HS-27A (cell line): ENCODE measurements around the gene TRIM61.
"Not testable (repeated sequence)": the region's sequence is repeated elsewhere in the genome, so short reads cannot be mapped to it uniquely, and the experiment has no call there.

Experiments used
- DNase-seq: peaks from one replicate; pipeline ENCODE4 v3.0.0-alpha.2; 2012; ENCODE audit warnings: low read depth, missing footprints

TRIM61 gene

GRCh38 chr4:164956766-164957643 lies 20.5 kb downstream of the TRIM61 start:
- DNase-seq = no peak

GRCh38 chr4:164955107-164955805 lies 22.2 kb downstream of the TRIM61 start:
- DNase-seq = no peak

DNA sequence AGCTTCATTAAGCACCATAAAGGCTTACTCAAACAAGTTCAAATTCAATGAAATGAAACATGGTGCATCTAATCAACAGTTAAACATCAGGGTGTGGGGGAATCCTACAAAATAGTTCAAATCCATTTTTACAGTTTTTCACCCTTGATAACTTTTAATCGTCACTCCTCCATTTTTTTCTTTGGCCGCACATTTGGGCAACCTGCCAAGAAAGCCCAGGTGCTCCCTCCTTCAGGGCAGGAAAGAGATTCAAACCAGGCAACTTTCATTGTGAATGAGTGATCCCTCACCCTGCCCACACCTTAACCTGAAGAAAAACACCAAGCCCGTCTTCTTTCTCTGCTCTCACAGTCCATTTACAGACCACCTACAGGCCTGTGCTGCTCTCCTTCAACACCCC lies 24.9 kb downstream of the TRIM61 start:
- DNase-seq = no peak

- no peak for DNase-seq
Measured at GRCh38 chr4:164949448-164950143, 27.9 kb downstream of the TRIM61 start.

DNA sequence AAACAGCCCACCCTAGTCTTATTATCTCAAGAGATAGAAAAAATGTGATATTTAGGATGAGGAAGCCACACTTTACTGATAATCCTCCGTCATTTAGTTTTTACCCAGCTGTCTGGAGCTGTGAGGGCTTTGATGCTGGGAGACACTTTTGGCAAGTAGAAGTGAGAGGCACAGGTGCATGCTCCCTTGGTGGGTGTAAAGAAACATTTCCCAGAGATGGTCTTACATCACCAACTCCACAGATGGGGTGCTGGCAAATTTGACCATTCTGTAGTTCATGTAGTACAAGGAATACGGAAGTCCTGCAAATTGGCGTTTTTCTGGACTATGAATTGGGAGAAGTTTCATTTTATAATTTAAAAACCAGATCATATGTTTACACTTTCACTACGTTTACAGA lies 28.5 kb downstream of the TRIM61 start:
- DNase-seq = no peak

DNA sequence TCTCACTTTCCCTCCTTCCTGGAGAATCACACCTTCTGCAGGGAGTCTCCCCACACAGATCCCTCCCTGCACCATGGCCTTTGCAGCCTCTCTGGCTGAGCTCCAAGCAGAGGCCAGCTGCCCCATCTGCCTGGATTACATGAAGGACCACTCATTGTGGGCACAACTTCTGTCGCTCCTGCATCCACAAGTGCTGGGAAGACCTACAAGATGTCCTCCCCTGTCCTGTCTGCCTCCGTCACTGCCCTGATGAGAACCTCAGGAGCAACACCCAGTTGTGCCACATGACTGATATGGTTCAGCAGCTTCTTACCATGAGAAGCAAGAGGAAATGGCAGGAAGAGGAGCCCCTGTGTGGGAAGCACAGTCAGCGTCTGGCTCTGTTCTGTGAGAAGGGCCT lies 29.5 kb downstream of the TRIM61 start:
- not testable (repeated sequence) for DNase-seq

GRCh38 chr4:164946810-164947209 lies 30.6 kb downstream of the TRIM61 start:
- DNase-seq = no peak

DNA sequence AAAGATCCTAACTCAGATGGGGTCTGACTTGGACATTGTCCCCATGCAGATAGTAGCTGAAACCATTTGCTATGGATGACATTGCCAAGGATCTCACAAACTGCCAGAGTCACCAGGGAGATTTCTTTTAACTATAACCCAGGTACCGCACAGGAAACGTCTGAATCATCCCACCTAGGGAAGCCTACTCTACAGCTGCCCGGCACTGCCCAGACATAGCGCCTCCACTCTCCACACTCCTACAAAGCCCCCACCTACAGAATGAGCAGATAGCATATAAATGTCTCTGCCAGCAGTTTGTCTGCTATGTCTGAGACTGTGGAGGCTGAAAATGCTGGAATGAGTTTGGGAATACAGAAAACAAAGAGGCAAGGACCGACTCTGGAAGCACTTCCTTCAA lies 32.3 kb downstream of the TRIM61 start:
- no peak for DNase-seq

GRCh38 chr4:164943192-164943591 lies 34.3 kb downstream of the TRIM61 start:
- DNase-seq = no peak

DNA sequence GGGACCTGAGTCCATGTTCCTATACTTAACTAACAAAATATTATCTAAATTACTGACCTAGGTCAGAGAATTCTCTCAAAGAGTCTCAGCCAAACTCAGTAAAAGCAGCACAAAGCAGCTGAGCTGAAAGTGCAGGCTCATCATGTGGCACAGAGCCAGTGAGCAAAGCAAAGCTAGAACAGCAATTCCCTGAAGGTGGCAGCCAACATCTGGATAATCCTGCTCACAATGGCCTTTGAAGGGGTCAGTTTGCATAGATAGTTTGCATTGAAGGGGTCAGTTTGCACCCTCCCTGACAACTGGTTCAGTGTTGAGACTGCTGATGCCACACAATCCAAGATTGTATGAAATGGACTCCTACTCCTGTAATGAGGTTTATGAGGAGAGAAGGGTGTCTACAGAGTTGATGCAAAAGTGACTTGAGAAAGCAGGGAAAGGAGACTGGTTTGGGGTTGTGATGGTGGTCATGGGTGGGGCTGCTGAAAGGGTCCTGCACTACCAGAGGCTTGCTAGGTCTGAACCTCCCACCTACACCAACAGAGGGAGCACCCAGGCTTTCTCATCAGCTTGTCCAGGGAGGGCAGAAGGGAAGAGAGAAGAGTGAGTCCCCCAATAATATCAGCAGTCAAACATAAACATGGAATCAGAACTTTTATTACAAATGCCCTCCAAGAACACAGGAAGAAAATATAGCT lies 39.7 kb downstream of the TRIM61 start:
- DNase-seq = no peak

DNA sequence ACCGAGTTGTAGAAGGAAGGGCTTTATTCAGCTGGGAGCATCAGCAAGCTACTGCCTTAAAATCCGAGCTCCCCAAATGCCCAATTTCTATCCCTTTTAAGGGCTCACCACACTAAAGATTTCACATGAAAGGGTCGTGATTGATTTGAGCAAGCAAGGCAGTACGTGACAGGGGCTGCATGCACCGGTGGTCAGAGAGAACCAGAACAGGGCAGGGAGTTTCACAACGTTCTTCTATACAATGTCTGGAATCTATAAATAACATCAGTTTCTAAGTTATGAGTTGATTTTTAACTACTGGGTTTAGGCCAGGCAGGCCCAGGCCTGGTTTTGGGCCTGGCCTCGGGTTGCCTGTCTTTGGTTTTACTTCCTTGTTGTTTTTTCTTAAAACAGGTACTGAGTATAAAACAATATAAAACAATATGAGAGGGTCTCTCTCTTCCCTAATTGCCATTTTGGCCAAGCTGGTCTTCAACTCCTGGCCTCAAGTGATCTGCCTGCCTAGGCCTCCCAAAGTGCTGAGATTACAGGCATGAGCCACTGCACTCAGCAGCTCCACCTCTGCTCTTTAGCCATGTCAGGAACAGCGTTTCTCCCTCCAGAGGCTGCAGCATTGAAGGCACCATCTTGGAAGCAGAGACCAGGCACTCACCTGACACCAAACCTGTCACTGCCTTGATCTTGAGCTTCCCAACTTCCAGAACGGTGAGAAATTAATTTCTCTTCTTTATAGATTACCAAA lies 41.4 kb downstream of the TRIM61 start:
- DNase-seq = not testable (repeated sequence)

GRCh38 chr4:164935363-164935762 lies 42.1 kb downstream of the TRIM61 start:
- no peak for DNase-seq

DNA sequence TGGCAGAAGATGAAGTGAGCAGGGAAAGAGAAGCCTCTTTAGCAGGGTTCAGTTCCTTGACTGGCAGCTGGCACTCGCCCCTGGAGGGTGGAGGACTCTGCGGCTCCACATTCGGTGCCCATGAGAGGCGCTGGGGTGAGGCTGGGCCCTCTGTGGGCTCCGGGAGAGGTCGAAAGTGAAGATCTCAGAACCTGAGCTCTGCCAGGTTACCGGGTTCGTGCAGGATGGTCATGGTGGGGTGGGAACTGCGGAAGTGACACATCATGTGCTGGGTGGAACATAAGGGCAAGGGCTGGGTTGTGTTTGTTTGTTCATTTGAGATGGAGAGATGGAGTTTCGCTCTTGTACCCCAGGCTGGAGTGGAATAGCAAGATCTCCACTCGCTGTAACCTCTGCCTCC lies 44.2 kb downstream of the TRIM61 start:
- DNase-seq = no peak

DNA sequence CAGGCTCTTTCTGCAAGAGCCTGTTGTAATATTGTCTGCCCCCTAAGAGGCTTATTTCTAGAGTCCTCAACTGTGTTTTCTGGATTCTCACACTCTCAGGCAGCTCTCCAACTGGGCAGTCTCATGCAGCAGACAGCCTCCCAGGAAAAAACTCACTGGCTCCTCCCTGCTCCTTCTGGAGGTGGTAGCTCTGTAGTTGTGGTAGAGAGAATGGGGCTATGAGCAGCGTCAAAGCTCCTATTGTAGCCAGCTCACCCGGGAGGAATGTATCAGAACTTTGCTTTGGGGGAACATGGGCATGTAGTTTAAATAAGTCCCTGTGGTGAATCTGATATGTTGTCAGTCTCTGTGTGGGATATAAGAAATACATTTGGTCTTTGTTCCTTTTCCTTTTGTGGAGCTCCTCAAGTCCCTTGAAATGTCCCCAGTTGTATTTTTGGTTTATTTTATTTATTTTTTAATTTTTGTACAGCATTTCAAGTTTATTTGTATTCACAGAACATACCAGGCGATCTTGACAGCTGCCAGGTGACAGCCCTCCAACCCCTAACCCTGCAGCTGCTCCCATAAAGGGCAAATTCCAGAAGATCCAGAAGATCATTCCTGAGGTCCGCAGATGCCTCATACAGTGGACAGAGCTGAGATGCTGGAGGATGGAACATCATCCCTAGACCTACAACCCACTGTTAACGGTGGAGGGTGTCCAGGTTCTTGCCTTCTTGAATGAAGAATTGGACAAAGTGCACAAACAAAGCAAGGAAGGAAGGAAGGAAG lies 45.7 kb downstream of the TRIM61 start:
- no peak for DNase-seq

GRCh38 chr4:164930647-164931046 lies 46.8 kb downstream of the TRIM61 start:
- DNase-seq = no peak

- not testable (repeated sequence) for DNase-seq
Measured at GRCh38 chr4:164927101-164927500, 50.4 kb downstream of the TRIM61 start.

- DNase-seq = peak; percentile 55
Measured at GRCh38 chr4:164926301-164926700, 51.2 kb downstream of the TRIM61 start.

DNA sequence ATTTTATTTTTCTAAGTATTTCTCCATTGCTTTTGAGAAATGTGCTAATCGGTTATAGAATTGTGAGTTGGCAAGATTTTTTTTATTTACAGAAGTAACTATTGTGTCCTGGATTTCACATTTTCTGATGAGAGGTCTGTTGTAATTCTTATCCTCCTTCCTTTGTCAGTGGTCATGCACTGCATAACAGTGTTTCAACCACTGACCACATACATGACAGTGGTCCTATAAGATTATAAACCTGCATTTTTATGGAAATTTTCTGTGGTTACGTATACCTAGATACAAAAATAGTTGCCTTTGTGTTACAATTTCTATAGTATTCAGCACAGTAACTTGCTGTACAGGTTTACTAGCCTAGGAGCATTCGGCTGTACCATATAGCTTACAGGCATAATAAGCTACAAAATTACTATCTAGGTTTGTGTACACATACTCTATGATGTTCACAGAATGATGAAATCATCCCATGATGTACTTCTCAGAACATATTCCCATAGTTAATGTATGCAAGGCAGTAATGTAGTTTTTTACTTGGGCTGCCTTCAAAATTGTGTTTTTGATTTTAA lies 52.7 kb downstream of the TRIM61 start:
- no peak for DNase-seq

DNA sequence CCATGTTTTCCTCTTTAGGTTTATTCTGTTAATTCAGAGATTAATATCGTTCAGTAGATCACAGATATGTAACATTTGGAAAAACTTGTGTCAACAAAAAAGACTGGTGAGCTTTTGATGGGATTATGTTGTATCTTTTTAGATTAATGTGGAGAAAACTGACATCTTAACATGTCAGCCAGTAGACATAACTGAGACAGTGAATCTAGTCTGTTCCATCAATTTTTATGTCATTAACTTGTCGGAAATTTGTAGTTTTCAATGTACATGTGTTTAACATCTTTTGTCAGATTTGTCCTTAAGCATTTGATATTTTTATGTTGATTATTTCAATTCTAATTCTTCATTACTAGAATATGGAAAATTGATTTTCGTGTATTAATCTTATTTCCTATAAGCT lies 58.5 kb downstream of the TRIM61 start:
- no peak for DNase-seq
